Gastroesophageal sphincter (tissue), 4 donors: Measurements from ENCODE around the gene NUP98. TPM values are rescaled to one million over a fixed set of nuclear protein-coding genes. Genes with fewer than 3 reads are reported as not detected.
A peak's percentile ranks its signal among the peaks of the same experiment; 100 is the strongest.

Experiments used
- ATAC-seq: fragments of 150-250 bp; one replicate; pipeline ENCODE4 v1.9.1; 2016; ENCODE audit warnings: mild to moderate bottlenecking, moderate library complexity
- H3K27ac ChIP-seq, 4 donors: fragments of 200-600 bp; sonication (generic) in 3 of 4; 1 replicate in 3 of 4; 2 replicates in 1 of 4; pipeline ENCODE4 v1.5.1; 2016 to 2019
- H3K27me3 ChIP-seq: fragments of 200-600 bp; sonication (generic); one replicate; pipeline ENCODE4 v1.5.1; 2019
- H3K36me3 ChIP-seq, 2 donors: fragments of 200-600 bp; sonication (generic); one replicate each; pipeline ENCODE4 v1.5.1; 2019; ENCODE audit warnings: control low read depth in 1 of 2
- H3K4me1 ChIP-seq, 3 donors: fragments of 200-600 bp; sonication (generic); 1 replicate in 2 of 3; 2 replicates in 1 of 3; pipeline ENCODE4 v1.5.1; 2016 to 2019; ENCODE audit warnings: control low read depth in 2 of 3
- H3K4me3 ChIP-seq, 2 donors: fragments of 200-600 bp; sonication (generic); one replicate each; pipeline ENCODE4 v1.5.1; 2019; ENCODE audit warnings: mild to moderate bottlenecking in 1 of 2, moderate library complexity in 1 of 2
- H3K9me3 ChIP-seq, 3 donors: fragments of 200-600 bp; sonication (generic); one replicate each; pipeline ENCODE4 v1.5.1; 2017 to 2019; ENCODE audit warnings: control low read depth in 2 of 3
- EP300 ChIP-seq: sonication (generic); formaldehyde crosslinking; IDR thresholded peaks from one replicate; pipeline ENCODE4 v1.6.1; 2017; ENCODE audit warnings: antibody characterized with exemption, mild to moderate bottlenecking
- POLR2A ChIP-seq, 2 donors: fragments of 450-650 bp; IDR thresholded peaks; one replicate each; pipeline ENCODE4 v1.6.1; 2017; ENCODE audit warnings: antibody characterized with exemption in 2 of 2, mild to moderate bottlenecking in 2 of 2, moderate library complexity in 1 of 2
- POLR2AphosphoS5 ChIP-seq: sonication (generic); formaldehyde crosslinking; IDR thresholded peaks from one replicate; pipeline ENCODE4 v1.6.1; 2017; ENCODE audit warnings: antibody characterized with exemption
- WGBS, 2 donors: methylation state at CpG; one replicate each; pipeline ENCODE4 v1.1.5; 2018; ENCODE audit warnings: low coverage in 1 of 2; 5-methylcytosine and 5-hydroxymethylcytosine counted together
- total RNA-seq, 4 donors: library from RNA; depleted of rRNA; stranded (reverse); fragments of >200 nt; gene quantifications; one replicate each; pipeline ENCODE4 v1.1.0, GENCODE V29; 2016
- TF ChIP-seq, protein P1 (sequence below), 4 experiments: fragments of 200-600 bp in 2 of 4; fragments of 450-650 bp in 2 of 4; sonication (generic) in 1 of 4; IDR thresholded peaks; one replicate each; pipeline ENCODE4 v1.5.1; 2017 to 2019; ENCODE audit warnings: antibody characterized with exemption in 4 of 4, mild to moderate bottlenecking in 2 of 4, moderate library complexity in 2 of 4

Gene NUP98
- total RNA-seq, 4 donors from 2014 or later = 72.1 to 141 (median 103) TPM

DNA sequence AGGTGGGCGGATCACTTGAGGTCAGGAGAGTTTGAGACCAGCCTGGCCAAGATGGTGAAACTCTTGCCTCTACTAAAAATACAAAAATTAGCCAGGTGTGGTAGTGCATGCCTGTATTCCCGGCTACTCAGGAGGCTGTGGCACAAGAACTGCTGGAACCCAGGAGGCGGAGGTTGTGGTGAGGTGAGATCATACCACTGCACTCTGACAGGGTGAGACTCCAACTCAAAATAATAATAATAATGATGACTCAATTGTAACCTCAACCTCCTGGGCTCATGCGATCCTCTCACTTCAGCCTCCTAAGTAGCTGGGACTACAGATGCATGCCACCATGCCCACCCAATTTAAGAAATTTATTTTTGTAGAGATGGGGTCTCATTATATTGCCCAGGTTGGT, 110.6 kb downstream of the NUP98 start:
- TF ChIP-seq POLR2A (IDR thresholded peaks at IDR 0.05) = no peak
- no peak for TF ChIP-seq EP300
- TF ChIP-seq, protein P1, sequence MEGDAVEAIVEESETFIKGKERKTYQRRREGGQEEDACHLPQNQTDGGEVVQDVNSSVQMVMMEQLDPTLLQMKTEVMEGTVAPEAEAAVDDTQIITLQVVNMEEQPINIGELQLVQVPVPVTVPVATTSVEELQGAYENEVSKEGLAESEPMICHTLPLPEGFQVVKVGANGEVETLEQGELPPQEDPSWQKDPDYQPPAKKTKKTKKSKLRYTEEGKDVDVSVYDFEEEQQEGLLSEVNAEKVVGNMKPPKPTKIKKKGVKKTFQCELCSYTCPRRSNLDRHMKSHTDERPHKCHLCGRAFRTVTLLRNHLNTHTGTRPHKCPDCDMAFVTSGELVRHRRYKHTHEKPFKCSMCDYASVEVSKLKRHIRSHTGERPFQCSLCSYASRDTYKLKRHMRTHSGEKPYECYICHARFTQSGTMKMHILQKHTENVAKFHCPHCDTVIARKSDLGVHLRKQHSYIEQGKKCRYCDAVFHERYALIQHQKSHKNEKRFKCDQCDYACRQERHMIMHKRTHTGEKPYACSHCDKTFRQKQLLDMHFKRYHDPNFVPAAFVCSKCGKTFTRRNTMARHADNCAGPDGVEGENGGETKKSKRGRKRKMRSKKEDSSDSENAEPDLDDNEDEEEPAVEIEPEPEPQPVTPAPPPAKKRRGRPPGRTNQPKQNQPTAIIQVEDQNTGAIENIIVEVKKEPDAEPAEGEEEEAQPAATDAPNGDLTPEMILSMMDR (IDR thresholded peaks at IDR 0.05) = no peak
- no peak for TF ChIP-seq POLR2AphosphoS5
- no peaks in the 10 kb centered on the region for H3K9me3 ChIP-seq
- WGBS, 2 donors = 50 to 78% methylated on average over 2 to 3 of the region's 4 CpGs
- peaks cover 3 to 94% of the 10 kb centered on the region in 2 donors for H3K36me3 ChIP-seq
- no peak overlapping the region for H3K4me3 ChIP-seq
- ATAC-seq = no peak
- H3K27me3 ChIP-seq = no peaks in the 10 kb centered on the region
- no peak overlapping the region for H3K27ac ChIP-seq
- peaks cover 0 to 26% (median 0%) of the 10 kb centered on the region in 3 donors for H3K4me1 ChIP-seq

DNA sequence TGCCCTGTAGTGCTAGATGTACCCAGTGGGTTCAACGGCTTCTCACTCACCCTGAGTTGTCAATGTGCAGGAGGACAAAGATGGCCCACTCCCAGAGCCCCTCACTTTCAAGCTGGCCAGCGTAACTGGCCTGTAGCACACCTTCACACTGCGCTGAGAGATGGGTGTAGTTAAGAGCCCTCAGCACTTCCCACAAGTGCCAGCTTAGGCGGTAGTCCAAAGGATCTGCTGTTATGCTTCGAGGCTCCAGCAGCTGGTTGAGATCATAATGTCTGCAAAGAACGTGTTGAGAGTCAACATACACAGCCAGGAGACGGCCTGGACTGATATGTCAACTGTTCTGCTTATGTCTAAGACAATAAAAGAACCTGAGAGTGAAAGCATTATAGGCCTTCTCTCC, 111.4 kb downstream of the NUP98 start:
- peaks cover 3 to 94% of the 10 kb centered on the region in 2 donors for H3K36me3 ChIP-seq
- WGBS, 2 donors = 23 to 68% methylated on average over 2 to 4 of the region's 7 CpGs
- no peaks in the 10 kb centered on the region for H3K9me3 ChIP-seq
- peak overlapping the region in 1 of 4 donors; percentile 49 for H3K27ac ChIP-seq
- H3K4me3 ChIP-seq = no peak overlapping the region
- H3K4me1 ChIP-seq = peaks cover 0 to 26% (median 0%) of the 10 kb centered on the region in 3 donors
- no peak for ATAC-seq
- TF ChIP-seq EP300 = no peak
- TF ChIP-seq, protein P1 (IDR thresholded peaks at IDR 0.05) = no peak
- TF ChIP-seq POLR2A (IDR thresholded peaks at IDR 0.05) = no peak
- TF ChIP-seq POLR2AphosphoS5 = no peak
- H3K27me3 ChIP-seq = no peaks in the 10 kb centered on the region

DNA sequence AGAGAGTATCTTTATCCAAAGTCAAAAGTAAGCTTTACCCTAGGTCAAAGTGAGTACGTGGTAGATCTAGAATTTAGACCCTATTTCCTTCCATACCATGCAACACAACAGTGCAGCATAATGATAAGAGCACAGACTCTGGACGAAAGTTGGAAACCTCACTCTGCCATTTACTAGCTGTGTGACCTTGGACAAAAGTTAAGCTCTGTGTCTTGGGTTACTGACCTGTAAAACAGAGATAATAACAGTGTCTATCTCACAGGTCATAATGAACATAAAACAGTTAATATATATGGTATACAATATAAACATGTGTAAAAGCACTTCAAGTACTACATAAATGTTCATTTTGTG, 112.6 kb downstream of the NUP98 start:
- H3K27ac ChIP-seq = peak overlapping the region in 1 of 4 donors; percentile 49
- H3K27me3 ChIP-seq = no peaks in the 10 kb centered on the region
- H3K4me3 ChIP-seq = no peak overlapping the region
- WGBS, 2 donors = 20 to 57% methylated on average over 2 of the region's 2 CpGs
- H3K9me3 ChIP-seq = no peaks in the 10 kb centered on the region
- peaks cover 0 to 26% (median 0%) of the 10 kb centered on the region in 3 donors for H3K4me1 ChIP-seq
- TF ChIP-seq, protein P1 (IDR thresholded peaks at IDR 0.05) = no peak
- TF ChIP-seq POLR2AphosphoS5 (no peak), EP300 (no peak), POLR2A (IDR thresholded peaks at IDR 0.05) (no peak)
- no peak for ATAC-seq
- H3K36me3 ChIP-seq = peaks cover 3 to 94% of the 10 kb centered on the region in 2 donors

DNA sequence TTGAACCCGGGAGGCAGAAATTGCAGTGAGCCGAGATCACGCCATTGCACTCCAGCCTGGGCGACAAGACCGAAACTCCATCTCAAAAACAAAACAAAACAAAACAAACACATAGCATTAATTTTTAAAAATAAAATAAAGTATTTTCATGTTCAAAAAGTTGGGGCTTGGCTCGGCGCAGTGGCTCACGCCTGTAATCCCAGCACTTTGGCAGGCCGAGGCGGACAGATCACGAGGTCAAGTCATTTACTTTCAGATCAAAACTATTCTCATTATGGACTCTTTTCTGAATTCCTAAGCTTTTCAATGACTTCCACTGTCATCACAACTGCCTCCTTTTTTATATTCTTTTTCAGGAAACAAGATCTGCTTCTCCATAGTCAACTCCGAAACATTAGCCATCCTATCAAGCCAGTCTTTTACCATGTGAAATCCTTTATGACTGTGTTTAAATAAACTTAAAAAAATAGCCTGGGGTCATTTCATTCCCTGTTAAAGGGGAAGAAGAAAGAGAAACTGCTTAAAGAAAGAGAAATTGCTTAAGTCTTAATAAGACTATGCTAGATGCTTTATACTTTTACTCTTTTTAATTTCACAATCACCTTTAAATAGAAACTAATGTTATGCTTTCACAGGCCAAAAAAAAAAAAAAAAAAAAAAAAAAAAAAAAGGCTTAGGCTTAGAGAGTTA, 113.1 kb downstream of the NUP98 start:
- H3K27me3 ChIP-seq = no peaks in the 10 kb centered on the region
- no peak overlapping the region for H3K4me3 ChIP-seq
- H3K27ac ChIP-seq = peak overlapping the region in 1 of 4 donors; percentile 49
- H3K4me1 ChIP-seq = peaks cover 0 to 26% (median 0%) of the 10 kb centered on the region in 3 donors
- WGBS, 2 donors = 72 to 76% methylated on average over 9 to 12 of the region's 12 CpGs
- TF ChIP-seq POLR2AphosphoS5 = no peak
- TF ChIP-seq, protein P1 (IDR thresholded peaks at IDR 0.05) = no peak
- no peak for TF ChIP-seq POLR2A (IDR thresholded peaks at IDR 0.05)
- no peak for TF ChIP-seq EP300
- no peak for ATAC-seq
- H3K36me3 ChIP-seq = peaks cover 3 to 94% of the 10 kb centered on the region in 2 donors
- no peaks in the 10 kb centered on the region for H3K9me3 ChIP-seq

DNA sequence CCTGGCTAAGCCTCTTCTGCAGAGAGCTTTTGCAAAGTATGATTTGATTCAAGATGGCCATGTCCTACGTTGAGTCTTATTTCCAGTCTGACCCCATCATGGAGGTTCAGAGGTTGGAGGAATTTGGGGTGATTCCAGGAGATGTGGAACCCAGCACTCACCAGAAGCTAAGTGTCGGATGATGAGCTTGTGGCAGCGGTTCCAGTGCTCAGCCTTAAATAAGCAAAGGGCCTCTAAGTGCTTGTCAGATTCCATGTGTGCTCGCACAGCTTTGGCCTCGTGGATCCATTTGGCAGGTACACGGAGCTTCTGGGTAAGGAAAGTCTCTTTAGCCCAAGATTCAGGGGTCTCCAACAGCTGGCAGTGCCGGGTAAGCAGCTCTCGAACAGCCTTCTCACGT, 114.3 kb downstream of the NUP98 start:
- no peak for ATAC-seq
- Histone ChIP-seq H3K36me3 (peaks cover 3 to 94% of the 10 kb centered on the region in 2 donors), H3K4me1 (peaks cover 0 to 26% (median 0%) of the 10 kb centered on the region in 3 donors), H3K9me3 (no peaks in the 10 kb centered on the region), H3K27ac (no peak overlapping the region), H3K27me3 (no peaks in the 10 kb centered on the region), H3K4me3 (no peak overlapping the region)
- WGBS, 2 donors = 93% methylated on average over 8 of the region's 9 CpGs; no CpG with 5 or more reads in 1 of the 2 donors
- TF ChIP-seq EP300 (no peak), POLR2AphosphoS5 (no peak), POLR2A (IDR thresholded peaks at IDR 0.05) (no peak)
- TF ChIP-seq, protein P1 (IDR thresholded peaks at IDR 0.05) = no peak
